BLaER1 (cell line): ENCODE results near the gene RBP3.

Source experiments
- H3K27ac ChIP-seq: shearing (Covaris generic); formaldehyde crosslinking; 2 replicates; pipeline ENCODE4 v1.8.1; 2022
- H3K27me3 ChIP-seq: shearing (Covaris generic); formaldehyde crosslinking; 2 replicates; pipeline ENCODE4 v1.8.1; 2022
- H3K36me3 ChIP-seq: shearing (Covaris generic); formaldehyde crosslinking; 2 replicates; pipeline ENCODE4 v1.8.1; 2022
- H3K4me1 ChIP-seq: shearing (Covaris generic); formaldehyde crosslinking; 2 replicates; pipeline ENCODE4 v1.8.1; 2022
- H3K4me2 ChIP-seq: shearing (Covaris generic); formaldehyde crosslinking; 2 replicates; pipeline ENCODE4 v1.8.1; 2022
- H3K4me3 ChIP-seq: shearing (Covaris generic); formaldehyde crosslinking; 2 replicates; pipeline ENCODE4 v1.8.1; 2022
- H3K9ac ChIP-seq: shearing (Covaris generic); formaldehyde crosslinking; 2 replicates; pipeline ENCODE4 v1.8.1; 2022
- H3K9me3 ChIP-seq: shearing (Covaris generic); formaldehyde crosslinking; 2 replicates; pipeline ENCODE4 v1.8.1; 2022
- H4K20me1 ChIP-seq: shearing (Covaris generic); formaldehyde crosslinking; 2 replicates; pipeline ENCODE4 v1.8.1; 2022
- Cebpa-rat ChIP-seq: shearing (Covaris generic); IDR thresholded peaks from 2 replicates; pipeline ENCODE4 v1.8.1; 2022

The RBP3 gene

DNA sequence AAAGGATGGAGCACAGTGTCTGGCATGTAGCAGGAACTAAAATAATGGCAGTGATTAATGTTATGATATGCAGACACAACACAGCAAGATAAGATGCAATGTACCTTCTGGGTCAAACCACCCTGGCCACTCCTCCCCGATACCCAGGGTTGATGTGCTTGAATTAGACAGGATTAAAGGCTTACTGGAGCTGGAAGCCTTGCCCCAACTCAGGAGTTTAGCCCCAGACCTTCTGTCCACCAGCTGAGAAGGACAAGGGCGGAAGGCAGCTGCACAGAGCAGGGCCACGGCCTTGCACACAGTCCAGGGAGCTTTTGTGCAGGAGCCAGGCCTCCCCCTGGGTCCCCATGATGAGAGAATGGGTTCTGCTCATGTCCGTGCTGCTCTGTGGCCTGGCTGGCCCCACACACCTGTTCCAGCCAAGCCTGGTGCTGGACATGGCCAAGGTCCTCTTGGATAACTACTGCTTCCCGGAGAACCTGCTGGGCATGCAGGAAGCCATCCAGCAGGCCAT, at the start of gene RBP3:
Gene RBP3 (plus strand): TSS at position 226 of the 514 bp plus-strand sequence. CDS start 122 bp downstream, at position 348.
- no peaks in the 10 kb centered on the region for H4K20me1 ChIP-seq
- no peaks in the 10 kb centered on the region for H3K27me3 ChIP-seq
- no peak for TF ChIP-seq Cebpa-rat
- no peak within 1 kb of the TSS for H3K27ac ChIP-seq
- no peak within 1 kb of the TSS for H3K9ac ChIP-seq
- H3K9me3 ChIP-seq = no peaks in the 10 kb centered on the region
- no peaks in the 10 kb centered on the region for H3K36me3 ChIP-seq
- H3K4me1 ChIP-seq = no peaks in the 10 kb centered on the region
- no peak within 1 kb of the TSS for H3K4me2 ChIP-seq
- no peak within 1 kb of the TSS for H3K4me3 ChIP-seq

DNA sequence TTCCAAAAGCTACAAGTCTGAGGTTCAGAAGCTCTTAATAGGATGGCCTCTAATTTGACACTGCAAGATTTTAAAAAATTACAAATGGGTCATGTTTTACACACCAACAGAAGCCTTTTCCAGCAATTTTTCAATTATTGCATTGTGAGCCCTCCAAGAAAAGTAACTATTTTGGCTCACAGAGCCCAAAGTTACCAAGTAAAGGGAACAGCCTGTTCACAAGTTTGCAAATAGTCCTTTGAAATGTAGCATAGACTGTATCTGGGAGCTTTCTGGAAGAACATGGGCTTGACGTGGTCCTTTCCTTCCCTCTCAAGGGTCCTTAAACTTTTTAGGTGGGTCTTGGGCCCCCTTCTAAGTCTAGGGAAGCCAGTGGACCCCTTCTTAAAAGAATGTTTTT, 49.4 kb upstream of the RBP3 start:
- H3K9ac ChIP-seq = no peak overlapping the region
- no peaks in the 10 kb centered on the region for H3K4me1 ChIP-seq
- no peak overlapping the region for H3K4me2 ChIP-seq
- no peaks in the 10 kb centered on the region for H3K36me3 ChIP-seq
- H3K4me3 ChIP-seq = no peak overlapping the region
- H4K20me1 ChIP-seq = no peaks in the 10 kb centered on the region
- no peak overlapping the region for H3K27ac ChIP-seq
- H3K9me3 ChIP-seq = 0 out of 2 replicates have a peak, but pooled peaks cover 6% of the 10 kb centered on the region
- TF ChIP-seq Cebpa-rat = no peak
- peaks cover 36% of the 10 kb centered on the region for H3K27me3 ChIP-seq

DNA sequence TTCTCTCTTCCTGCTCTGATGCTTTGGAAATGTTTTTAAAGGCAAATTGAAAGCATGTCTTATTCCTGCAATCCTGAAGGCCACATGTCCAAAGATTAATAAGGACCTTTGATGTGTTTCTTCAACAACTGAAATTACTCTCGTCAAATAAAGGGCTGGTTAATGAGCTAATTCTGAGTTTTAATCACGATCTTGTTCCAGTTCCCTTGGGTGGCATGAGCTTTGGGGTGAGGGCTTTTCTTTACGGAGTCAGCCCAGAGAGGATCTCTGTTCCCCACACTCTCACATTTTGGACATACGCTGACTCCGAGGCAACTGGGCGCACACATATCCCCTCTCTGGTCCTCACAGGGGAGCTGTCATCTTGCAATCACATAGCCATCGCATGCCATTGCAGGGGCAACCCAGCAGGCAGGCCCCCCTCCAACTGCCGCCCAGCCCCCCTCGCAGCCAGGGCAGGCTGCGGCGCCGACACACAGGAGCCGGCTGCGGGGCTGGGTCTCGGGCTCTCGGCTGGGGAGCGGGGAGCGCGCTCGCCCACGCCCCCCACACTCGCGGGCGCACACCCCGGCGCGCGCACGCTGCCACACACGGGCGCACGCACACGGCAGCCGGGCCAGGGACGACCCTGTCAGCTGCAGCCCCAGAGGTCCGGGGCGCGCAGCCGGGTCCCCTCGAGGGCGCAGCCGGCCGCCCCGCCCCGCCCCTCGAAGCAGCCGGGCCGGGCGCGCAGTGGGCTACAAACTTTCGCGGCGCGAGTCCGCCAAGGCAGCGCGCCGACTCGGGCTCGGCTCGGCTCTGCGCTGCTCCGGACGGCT, 48.3 kb upstream of the RBP3 start, which contains the start of gene GDF10:
Gene GDF10 (plus strand): TSS at position 587 of the 818 bp plus-strand sequence. CDS start 455 bp downstream, outside the sequence.
- H3K9ac ChIP-seq = no peak within 1 kb of the TSS

DNA sequence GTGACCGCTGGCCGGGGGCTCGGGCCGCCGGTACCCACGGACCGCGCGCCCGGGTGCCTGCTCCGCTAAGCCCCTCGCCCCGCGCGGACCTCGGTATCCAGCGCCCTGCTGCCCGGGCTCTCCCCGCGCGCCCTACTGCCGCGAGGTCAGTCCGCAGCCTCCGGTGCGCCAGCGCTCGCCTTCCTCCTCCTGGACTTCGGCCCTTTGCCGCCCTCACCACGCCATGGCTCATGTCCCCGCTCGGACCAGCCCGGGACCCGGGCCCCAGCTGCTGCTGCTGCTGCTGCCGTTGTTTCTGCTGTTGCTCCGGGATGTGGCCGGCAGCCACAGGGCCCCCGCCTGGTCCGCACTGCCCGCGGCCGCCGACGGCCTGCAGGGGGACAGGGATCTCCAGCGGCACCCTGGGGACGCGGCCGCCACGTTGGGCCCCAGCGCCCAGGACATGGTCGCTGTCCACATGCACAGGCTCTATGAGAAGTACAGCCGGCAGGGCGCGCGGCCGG, 47.7 kb upstream of the RBP3 start:
- no peaks in the 10 kb centered on the region for H4K20me1 ChIP-seq
- peaks cover under 1% of the 10 kb centered on the region; the same call in 1 of the 2 replicates for H3K4me1 ChIP-seq
- H3K27me3 ChIP-seq = peaks cover 36% of the 10 kb centered on the region
- H3K9ac ChIP-seq = no peak overlapping the region
- H3K9me3 ChIP-seq = 0 out of 2 replicates have a peak, but pooled peaks cover 6% of the 10 kb centered on the region
- no peak overlapping the region for H3K4me2 ChIP-seq
- H3K27ac ChIP-seq = no peak overlapping the region
- no peak overlapping the region for H3K4me3 ChIP-seq
- TF ChIP-seq Cebpa-rat = no peak
- H3K36me3 ChIP-seq = no peaks in the 10 kb centered on the region

More for the DNA sequence above, 48.3 kb upstream of the RBP3 start, which contains the start of gene GDF10:
- Histone ChIP-seq H3K4me1 (no peaks in the 10 kb centered on the region), H3K9me3 (0 out of 2 replicates have a peak, but pooled peaks cover 6% of the 10 kb centered on the region), H3K27ac (no peak within 1 kb of the TSS), H3K4me2 (no peak within 1 kb of the TSS), H3K36me3 (no peaks in the 10 kb centered on the region), H3K4me3 (no peak within 1 kb of the TSS), H3K27me3 (peaks cover 36% of the 10 kb centered on the region), H4K20me1 (no peaks in the 10 kb centered on the region)
- TF ChIP-seq Cebpa-rat = no peak

DNA sequence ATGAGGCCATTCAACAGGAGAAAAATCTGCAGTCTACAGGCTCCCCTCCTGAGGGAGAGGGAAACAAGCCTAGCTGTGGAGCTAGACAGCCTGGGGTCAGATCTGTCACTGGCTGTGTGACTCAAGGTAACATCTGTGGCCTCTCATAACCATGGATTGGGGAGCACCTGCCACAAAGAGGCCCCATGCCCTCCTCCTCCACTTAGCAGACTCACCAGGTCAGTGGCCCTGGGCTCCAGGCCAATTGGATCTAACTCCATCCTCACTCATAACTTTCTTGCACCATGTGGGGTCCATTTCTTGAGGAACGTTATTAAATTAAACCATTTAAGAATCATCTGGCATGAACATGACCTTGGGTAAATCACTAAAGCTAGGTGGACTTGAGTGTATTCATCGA, 46.3 kb upstream of the RBP3 start:
- Histone ChIP-seq H3K36me3 (no peaks in the 10 kb centered on the region), H3K9me3 (0 out of 2 replicates have a peak, but pooled peaks cover 6% of the 10 kb centered on the region), H4K20me1 (no peaks in the 10 kb centered on the region), H3K9ac (no peak overlapping the region), H3K27ac (no peak overlapping the region), H3K27me3 (peaks cover 36% of the 10 kb centered on the region), H3K4me3 (no peak overlapping the region), H3K4me1 (peaks cover 14% of the 10 kb centered on the region), H3K4me2 (no peak overlapping the region)
- TF ChIP-seq Cebpa-rat = no peak

DNA sequence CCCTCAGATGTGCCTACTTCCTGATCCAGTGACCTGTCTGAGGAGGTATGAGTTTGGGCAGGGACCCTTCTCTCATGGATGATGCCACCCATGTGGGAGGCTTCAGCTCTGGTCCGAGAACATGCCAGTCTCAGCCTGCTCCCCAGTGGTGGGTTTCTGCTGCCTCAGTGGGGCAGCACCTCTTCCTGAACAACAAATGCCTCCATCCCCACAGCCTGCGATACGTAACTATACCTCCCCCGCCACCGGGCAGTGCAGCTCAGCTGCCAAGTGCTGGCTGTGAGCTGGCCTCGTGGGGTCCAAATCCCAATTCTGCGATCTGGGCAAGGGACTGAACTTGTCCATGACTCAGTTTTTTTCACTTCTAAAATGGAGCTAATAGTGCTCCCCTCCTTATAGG, 45.1 kb upstream of the RBP3 start:
- Histone ChIP-seq H3K36me3 (no peaks in the 10 kb centered on the region), H3K9ac (no peak overlapping the region), H4K20me1 (no peaks in the 10 kb centered on the region), H3K9me3 (0 out of 2 replicates have a peak, but pooled peaks cover 6% of the 10 kb centered on the region), H3K4me1 (peaks cover 20% of the 10 kb centered on the region), H3K27ac (no peak overlapping the region), H3K27me3 (peaks cover 36% of the 10 kb centered on the region), H3K4me3 (no peak overlapping the region), H3K4me2 (no peak overlapping the region)
- no peak for TF ChIP-seq Cebpa-rat

DNA sequence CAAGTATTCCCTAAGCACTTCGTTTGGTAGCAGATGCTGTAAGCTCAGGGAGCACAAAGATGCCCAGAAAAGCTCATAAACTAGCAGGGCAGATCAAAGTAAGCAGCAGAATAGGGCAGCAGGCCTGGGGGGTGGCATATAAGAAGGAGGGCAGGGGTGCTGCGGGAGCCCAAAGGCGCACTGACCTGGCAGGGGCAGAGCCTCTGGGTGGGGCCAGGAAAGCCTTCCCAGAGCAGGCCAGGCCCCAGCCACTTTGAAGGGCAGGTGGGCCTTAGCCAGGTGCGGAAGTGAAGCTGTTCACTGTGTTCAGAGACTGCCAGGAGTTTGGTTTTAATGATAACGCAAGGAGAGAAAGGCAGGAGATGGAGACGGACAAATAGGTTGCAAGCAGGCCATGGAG, 44.3 kb upstream of the RBP3 start:
- peaks cover 20% of the 10 kb centered on the region for H3K4me1 ChIP-seq
- TF ChIP-seq Cebpa-rat = no peak
- H3K27me3 ChIP-seq = peaks cover 32% of the 10 kb centered on the region
- 0 out of 2 replicates have a peak, but pooled peaks cover 6% of the 10 kb centered on the region for H3K9me3 ChIP-seq
- no peak overlapping the region for H3K4me3 ChIP-seq
- no peaks in the 10 kb centered on the region for H4K20me1 ChIP-seq
- H3K9ac ChIP-seq = no peak overlapping the region
- no peaks in the 10 kb centered on the region for H3K36me3 ChIP-seq
- no peak overlapping the region for H3K4me2 ChIP-seq
- no peak overlapping the region for H3K27ac ChIP-seq

DNA sequence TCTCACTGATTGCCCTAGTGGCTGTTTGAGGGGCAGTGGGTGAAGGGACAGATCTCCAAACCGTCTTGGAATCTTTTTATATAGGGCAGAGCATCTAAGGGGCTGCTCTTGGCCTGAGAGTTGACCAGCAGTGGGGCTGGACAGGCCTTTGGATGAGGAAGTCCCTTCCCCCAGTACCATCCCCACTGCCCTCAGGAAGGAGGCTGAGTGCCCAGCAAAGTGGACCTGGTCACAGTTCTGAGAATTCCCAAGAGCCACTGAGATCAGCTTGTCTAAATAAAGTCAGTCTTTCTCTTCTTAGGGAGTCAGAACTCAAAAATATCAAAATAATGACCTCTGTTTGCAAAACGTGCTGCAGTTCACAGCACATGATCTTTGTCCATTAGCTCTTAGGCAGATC, 42.6 kb upstream of the RBP3 start:
- Histone ChIP-seq H4K20me1 (no peaks in the 10 kb centered on the region), H3K4me1 (peaks cover 22% of the 10 kb centered on the region), H3K4me2 (no peak overlapping the region), H3K27me3 (peaks cover 15% of the 10 kb centered on the region), H3K36me3 (no peaks in the 10 kb centered on the region), H3K9me3 (0 out of 2 replicates have a peak, but pooled peaks cover 1% of the 10 kb centered on the region), H3K4me3 (no peak overlapping the region), H3K9ac (no peak overlapping the region), H3K27ac (no peak overlapping the region)
- TF ChIP-seq Cebpa-rat = no peak

DNA sequence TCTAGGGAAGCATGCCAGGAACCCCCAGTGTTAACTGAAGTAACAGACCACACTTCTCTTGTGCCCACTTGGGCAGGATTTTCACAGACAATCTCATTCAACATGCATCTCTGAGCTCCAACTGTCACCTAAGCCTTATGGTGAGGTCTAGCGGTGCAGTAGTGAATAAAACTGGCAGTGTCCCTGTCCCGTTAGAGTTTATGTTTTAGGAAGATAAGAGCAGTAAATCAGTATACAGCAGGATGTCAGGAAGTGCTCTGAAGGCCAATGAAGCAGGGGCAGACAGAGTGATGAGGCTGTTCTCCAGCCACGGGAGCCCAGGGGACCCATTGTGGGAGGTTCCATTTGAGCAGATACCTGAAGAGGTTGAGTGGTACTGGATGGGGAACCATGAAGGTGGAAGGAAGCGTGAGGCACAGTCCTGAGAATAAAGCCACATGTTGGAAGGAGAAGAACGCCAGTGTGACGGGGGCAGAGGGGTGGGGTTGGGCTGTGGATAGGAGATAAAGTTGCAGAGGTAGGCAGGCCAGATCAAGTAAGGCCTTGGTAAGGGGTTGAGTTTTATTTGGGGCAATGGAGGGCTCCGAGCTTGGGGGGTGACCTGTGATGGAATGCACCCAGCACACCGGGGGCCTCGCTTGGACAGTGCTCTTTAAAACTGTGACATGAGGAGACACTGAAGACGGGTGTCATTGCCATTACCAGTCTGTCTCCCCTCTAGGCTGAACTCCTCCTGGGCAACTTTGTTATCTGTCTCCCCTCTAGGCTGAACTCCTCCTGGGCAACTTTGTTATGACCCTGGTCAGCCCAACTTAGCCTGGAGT, 41.6 kb upstream of the RBP3 start:
- no peak for TF ChIP-seq Cebpa-rat
- Histone ChIP-seq H3K4me3 (no peak overlapping the region), H3K36me3 (no peaks in the 10 kb centered on the region), H3K27me3 (peaks cover 4% of the 10 kb centered on the region), H3K4me2 (peak overlapping the region; percentile 50), H3K27ac (no peak overlapping the region), H4K20me1 (no peaks in the 10 kb centered on the region), H3K9ac (no peak overlapping the region), H3K4me1 (peaks cover 32% of the 10 kb centered on the region), H3K9me3 (no peaks in the 10 kb centered on the region)
